Measurements from ENCODE around the gene TFE3. TPM values are rescaled to one million over a fixed set of nuclear protein-coding genes. Genes with fewer than 3 reads are reported as not detected.

TFE3 gene
- total and polyA plus RNA-seq, 2 experiments from 2014 or later, result 53.0 to 85.6 TPM

GRCh38 chrX:49072712-49073095 lies 29.5 kb upstream of the TFE3 start:
- in situ Hi-C loops (cut with MboI), result no loop called here
- no peaks in the 10 kb centered on the region for H3K4me1 ChIP-seq (ENCODE audit: insufficient read depth)
- no peaks in the 10 kb centered on the region for H3K27me3 ChIP-seq (replicated peaks; ENCODE audit: insufficient read depth)
- H3K4me3 ChIP-seq, result peak overlapping the region; percentile 94
- no peaks in the 10 kb centered on the region for H3K9me3 ChIP-seq (ENCODE audit: low read depth)
- H2AFZ ChIP-seq, result no peak overlapping the region
- whole genome bisulfite sequencing, 2 experiments (ENCODE audit: low coverage in 1 of 2, low lambda C conversion rate in 2 of 2, missing lambda C conversion rate in 2 of 2), result 2% methylated on average over 8 of the region's 10 CpGs; no CpG with 5 or more reads in 1 of the 2 experiments
- H3K9me2 ChIP-seq (ENCODE audit: insufficient read depth), result no peaks in the 10 kb centered on the region
- DNase-seq, result peak; percentile 29
- no peaks in the 10 kb centered on the region for H4K20me1 ChIP-seq (ENCODE audit: insufficient read depth)
- H3K27ac ChIP-seq, result no peak overlapping the region
- no peaks in the 10 kb centered on the region for H3F3A ChIP-seq (ENCODE audit: insufficient read depth)
- TF ChIP-seq EZH2phosphoT487 (IDR thresholded peaks at IDR 0.05; ENCODE audit: insufficient read depth, low read depth) (no peak), EZH2 (IDR thresholded peaks at IDR 0.05; ENCODE audit: insufficient read depth, poor library complexity, severe bottlenecking) (no peak)
- peak overlapping the region; percentile 88 for H3K4me2 ChIP-seq (ENCODE audit: unreplicated experiment)
- H3K36me3 ChIP-seq (ENCODE audit: low read depth), result no peaks in the 10 kb centered on the region; the same call in 1 of the 2 replicates
- peak overlapping the region; percentile 83 for H3K9ac ChIP-seq
- H3K79me2 ChIP-seq (ENCODE audit: insufficient read depth), result peaks cover 23% of the 10 kb centered on the region

- no peak overlapping the region for H3K27ac ChIP-seq
- H3K9me2 ChIP-seq (ENCODE audit: insufficient read depth), result no peaks in the 10 kb centered on the region
- 25 to 30% methylated on average over 21 to 25 of the region's 63 CpGs for WGBS, 2 experiments (ENCODE audit: low coverage in 1 of 2, low lambda C conversion rate in 2 of 2, missing lambda C conversion rate in 2 of 2)
- H3K9me3 ChIP-seq (ENCODE audit: low read depth), result no peaks in the 10 kb centered on the region
- in situ Hi-C loops (cut with MboI), result no loop called here
- TF ChIP-seq EZH2phosphoT487 (IDR thresholded peaks at IDR 0.05; ENCODE audit: insufficient read depth, low read depth) (no peak), EZH2 (IDR thresholded peaks at IDR 0.05; ENCODE audit: insufficient read depth, poor library complexity, severe bottlenecking) (no peak)
- peak overlapping the region; percentile 88 for H3K4me2 ChIP-seq (ENCODE audit: unreplicated experiment)
- no peaks in the 10 kb centered on the region for H4K20me1 ChIP-seq (ENCODE audit: insufficient read depth)
- H3F3A ChIP-seq (ENCODE audit: insufficient read depth), result no peaks in the 10 kb centered on the region
- H2AFZ ChIP-seq, result no peak overlapping the region
- H3K27me3 ChIP-seq (replicated peaks; ENCODE audit: insufficient read depth), result no peaks in the 10 kb centered on the region
- peaks cover 20% of the 10 kb centered on the region for H3K79me2 ChIP-seq (ENCODE audit: insufficient read depth)
- peak overlapping the region; percentile 94 for H3K4me3 ChIP-seq
- no peaks in the 10 kb centered on the region; the same call in 1 of the 2 replicates for H3K36me3 ChIP-seq (ENCODE audit: low read depth)
- DNase-seq, result peak; percentile 48
- no peaks in the 10 kb centered on the region for H3K4me1 ChIP-seq (ENCODE audit: insufficient read depth)
- peak overlapping the region; percentile 83 for H3K9ac ChIP-seq
Measured at GRCh38 chrX:49071877-49072711, 28.9 kb upstream of the TFE3 start.

GRCh38 chrX:49070988-49071387 lies 27.8 kb upstream of the TFE3 start:
- in situ Hi-C loops (cut with MboI), result no loop called here
- Histone ChIP-seq H3K27ac (no peak overlapping the region), H3K4me3 (no peak overlapping the region), H3K27me3 (replicated peaks; ENCODE audit: insufficient read depth) (no peaks in the 10 kb centered on the region), H3F3A (ENCODE audit: insufficient read depth) (no peaks in the 10 kb centered on the region), H2AFZ (no peak overlapping the region), H3K4me1 (ENCODE audit: insufficient read depth) (no peaks in the 10 kb centered on the region), H4K20me1 (ENCODE audit: insufficient read depth) (no peaks in the 10 kb centered on the region), H3K79me2 (ENCODE audit: insufficient read depth) (peaks cover 20% of the 10 kb centered on the region), H3K9ac (no peak overlapping the region), H3K9me2 (ENCODE audit: insufficient read depth) (no peaks in the 10 kb centered on the region), H3K9me3 (ENCODE audit: low read depth) (no peaks in the 10 kb centered on the region), H3K4me2 (ENCODE audit: unreplicated experiment) (no peak overlapping the region), H3K36me3 (ENCODE audit: low read depth) (no peaks in the 10 kb centered on the region)
- 100% methylated on average over 4 of the region's 4 CpGs for WGBS, 2 experiments (ENCODE audit: low coverage in 1 of 2, low lambda C conversion rate in 2 of 2, missing lambda C conversion rate in 2 of 2)
- no peak for TF ChIP-seq EZH2phosphoT487 (IDR thresholded peaks at IDR 0.05; ENCODE audit: insufficient read depth, low read depth)
- TF ChIP-seq EZH2 (IDR thresholded peaks at IDR 0.05; ENCODE audit: insufficient read depth, poor library complexity, severe bottlenecking), result no peak
- DNase-seq, result no peak

GRCh38 chrX:49069038-49069437 lies 25.9 kb upstream of the TFE3 start:
- in situ Hi-C loops (cut with MboI), result no loop called here
- no peaks in the 10 kb centered on the region for H3K36me3 ChIP-seq (ENCODE audit: low read depth)
- H3K27ac ChIP-seq, result no peak overlapping the region
- no peaks in the 10 kb centered on the region for H3K4me1 ChIP-seq (ENCODE audit: insufficient read depth)
- no peaks in the 10 kb centered on the region for H4K20me1 ChIP-seq (ENCODE audit: insufficient read depth)
- TF ChIP-seq EZH2phosphoT487 (IDR thresholded peaks at IDR 0.05; ENCODE audit: insufficient read depth, low read depth) (no peak), EZH2 (IDR thresholded peaks at IDR 0.05; ENCODE audit: insufficient read depth, poor library complexity, severe bottlenecking) (no peak)
- no peak overlapping the region for H3K4me3 ChIP-seq
- no peaks in the 10 kb centered on the region for H3K9me3 ChIP-seq (ENCODE audit: low read depth)
- H2AFZ ChIP-seq, result no peak overlapping the region
- H3F3A ChIP-seq (ENCODE audit: insufficient read depth), result no peaks in the 10 kb centered on the region
- no peak for DNase-seq
- H3K79me2 ChIP-seq (ENCODE audit: insufficient read depth), result peaks cover 20% of the 10 kb centered on the region
- no peaks in the 10 kb centered on the region for H3K27me3 ChIP-seq (replicated peaks; ENCODE audit: insufficient read depth)
- H3K9me2 ChIP-seq (ENCODE audit: insufficient read depth), result no peaks in the 10 kb centered on the region
- WGBS, 2 experiments (ENCODE audit: low coverage in 1 of 2, low lambda C conversion rate in 2 of 2, missing lambda C conversion rate in 2 of 2), result 96 to 97% methylated on average over 8 to 11 of the region's 11 CpGs
- no peak overlapping the region for H3K9ac ChIP-seq
- H3K4me2 ChIP-seq (ENCODE audit: unreplicated experiment), result no peak overlapping the region

Measured in GM23248 (cell line).